ENCODE measurements around the gene MIA2. TPM values are rescaled to one million over a fixed set of nuclear protein-coding genes. Genes with fewer than 3 reads are reported as not detected.

MIA2 gene
- total RNA-seq, 1 donor from 2014 or later = 24.7 TPM

DNA sequence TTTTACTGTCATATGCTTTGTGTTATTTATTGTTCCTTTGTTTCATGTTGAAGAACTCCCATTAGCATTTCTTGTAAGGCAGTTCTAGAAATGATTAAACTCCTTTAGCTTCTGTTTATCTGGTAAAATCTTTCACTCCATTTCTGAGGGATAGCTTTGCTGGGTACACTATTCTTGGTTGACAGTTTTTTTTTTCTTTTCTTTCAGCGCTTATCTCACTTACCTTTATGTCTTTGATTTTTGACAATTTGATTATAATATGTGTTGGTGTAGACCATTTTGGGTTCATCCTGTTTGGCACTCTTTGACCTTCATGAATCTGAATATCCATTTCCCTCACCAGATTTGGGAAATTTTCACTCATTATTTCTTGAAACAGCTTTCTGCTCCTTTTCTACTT lies 182.4 kb downstream of the MIA2 start:
- no peak overlapping the region for H3K27ac ChIP-seq (replicated peaks)
- TF ChIP-seq, protein P1, sequence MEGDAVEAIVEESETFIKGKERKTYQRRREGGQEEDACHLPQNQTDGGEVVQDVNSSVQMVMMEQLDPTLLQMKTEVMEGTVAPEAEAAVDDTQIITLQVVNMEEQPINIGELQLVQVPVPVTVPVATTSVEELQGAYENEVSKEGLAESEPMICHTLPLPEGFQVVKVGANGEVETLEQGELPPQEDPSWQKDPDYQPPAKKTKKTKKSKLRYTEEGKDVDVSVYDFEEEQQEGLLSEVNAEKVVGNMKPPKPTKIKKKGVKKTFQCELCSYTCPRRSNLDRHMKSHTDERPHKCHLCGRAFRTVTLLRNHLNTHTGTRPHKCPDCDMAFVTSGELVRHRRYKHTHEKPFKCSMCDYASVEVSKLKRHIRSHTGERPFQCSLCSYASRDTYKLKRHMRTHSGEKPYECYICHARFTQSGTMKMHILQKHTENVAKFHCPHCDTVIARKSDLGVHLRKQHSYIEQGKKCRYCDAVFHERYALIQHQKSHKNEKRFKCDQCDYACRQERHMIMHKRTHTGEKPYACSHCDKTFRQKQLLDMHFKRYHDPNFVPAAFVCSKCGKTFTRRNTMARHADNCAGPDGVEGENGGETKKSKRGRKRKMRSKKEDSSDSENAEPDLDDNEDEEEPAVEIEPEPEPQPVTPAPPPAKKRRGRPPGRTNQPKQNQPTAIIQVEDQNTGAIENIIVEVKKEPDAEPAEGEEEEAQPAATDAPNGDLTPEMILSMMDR (IDR thresholded peaks at IDR 0.05; ENCODE audit: borderline replicate concordance) = no peak
- H3K4me1 ChIP-seq = peaks cover 5% of the 10 kb centered on the region
- no peaks in the 10 kb centered on the region for H3K27me3 ChIP-seq (ENCODE audit: low read depth)
- intact Hi-C loops (cut with micrococcal nuclease) = no loop called here
- no peak for DNase-seq
- H3K4me3 ChIP-seq = no peak overlapping the region
- H3K9me3 ChIP-seq (replicated peaks) = peaks cover 32% of the 10 kb centered on the region
- peaks cover 24% of the 10 kb centered on the region for H3K36me3 ChIP-seq

- TF ChIP-seq, protein P1 (IDR thresholded peaks at IDR 0.05; ENCODE audit: borderline replicate concordance) = peak; percentile 56
- intact Hi-C loops (cut with micrococcal nuclease) = no loop called here
- no peak overlapping the region for H3K4me3 ChIP-seq
- H3K36me3 ChIP-seq = peaks cover 24% of the 10 kb centered on the region
- no peak for DNase-seq
- H3K9me3 ChIP-seq (replicated peaks) = peaks cover 32% of the 10 kb centered on the region
- H3K4me1 ChIP-seq = peaks cover 8% of the 10 kb centered on the region
- H3K27ac ChIP-seq (replicated peaks) = no peak overlapping the region
- H3K27me3 ChIP-seq (ENCODE audit: low read depth) = no peaks in the 10 kb centered on the region
Measured at GRCh38 chr14:39417014-39417413, 183.3 kb downstream of the MIA2 start.

DNA sequence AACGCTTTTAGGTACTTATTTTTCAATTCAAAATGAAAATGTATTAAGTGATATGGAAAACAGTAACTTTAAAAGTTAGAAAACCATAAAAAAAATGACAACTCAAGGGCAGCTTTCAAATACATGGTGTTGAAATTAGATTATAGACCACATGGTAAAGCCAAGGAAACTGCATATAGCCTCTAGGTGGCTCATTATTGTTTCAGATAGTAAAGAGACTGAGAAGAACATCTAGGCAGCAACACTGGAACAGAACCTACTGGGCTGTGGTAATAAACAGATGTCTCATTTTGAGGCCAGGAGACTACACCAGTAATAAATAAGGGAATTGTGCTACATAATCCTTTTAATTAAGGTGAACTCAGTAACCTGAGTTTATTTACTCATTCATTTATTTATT lies 185.6 kb downstream of the MIA2 start:
- DNase-seq = no peak
- Histone ChIP-seq H3K27me3 (ENCODE audit: low read depth) (no peaks in the 10 kb centered on the region), H3K9me3 (replicated peaks) (peaks cover 21% of the 10 kb centered on the region), H3K27ac (replicated peaks) (no peak overlapping the region), H3K4me3 (no peak overlapping the region), H3K4me1 (peaks cover 31% of the 10 kb centered on the region), H3K36me3 (peaks cover 16% of the 10 kb centered on the region)
- TF ChIP-seq, protein P1 (IDR thresholded peaks at IDR 0.05; ENCODE audit: borderline replicate concordance) = no peak
- intact Hi-C loops (cut with micrococcal nuclease) = no loop called here

- TF ChIP-seq, protein P1 (IDR thresholded peaks at IDR 0.05; ENCODE audit: borderline replicate concordance) = no peak
- Histone ChIP-seq H3K36me3 (no peaks in the 10 kb centered on the region), H3K27ac (replicated peaks) (no peak overlapping the region), H3K9me3 (replicated peaks) (peaks cover under 1% of the 10 kb centered on the region), H3K4me1 (peaks cover 57% of the 10 kb centered on the region), H3K4me3 (no peak overlapping the region), H3K27me3 (ENCODE audit: low read depth) (no peaks in the 10 kb centered on the region)
- intact Hi-C loops (cut with micrococcal nuclease) = no loop called here
- DNase-seq = no peak
Measured at GRCh38 chr14:39422243-39422642, 188.5 kb downstream of the MIA2 start.

DNA sequence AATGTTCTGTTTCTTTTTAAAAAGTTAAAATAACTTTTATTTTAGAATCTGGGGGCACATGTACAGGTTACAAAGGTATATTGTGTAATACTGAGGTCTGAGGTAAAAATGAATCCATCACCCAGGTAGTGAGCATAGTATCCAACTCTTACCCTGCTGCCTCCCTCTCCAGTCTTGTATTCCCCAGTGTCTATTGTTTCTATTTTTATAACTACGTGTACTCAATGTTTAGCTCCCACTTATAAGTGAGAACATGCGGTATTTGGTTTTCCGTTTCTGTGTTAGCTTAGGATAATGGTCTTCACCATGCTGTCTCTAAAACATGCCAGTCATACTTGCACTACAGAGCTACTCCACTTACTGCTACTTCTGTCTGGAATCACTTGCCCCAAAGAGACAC lies 190.1 kb downstream of the MIA2 start:
- peaks cover 62% of the 10 kb centered on the region for H3K4me1 ChIP-seq
- no peak overlapping the region for H3K27ac ChIP-seq (replicated peaks)
- no peaks in the 10 kb centered on the region for H3K9me3 ChIP-seq (replicated peaks)
- no peaks in the 10 kb centered on the region for H3K27me3 ChIP-seq (ENCODE audit: low read depth)
- H3K4me3 ChIP-seq = no peak overlapping the region
- DNase-seq = no peak
- TF ChIP-seq, protein P1 (IDR thresholded peaks at IDR 0.05; ENCODE audit: borderline replicate concordance) = no peak
- H3K36me3 ChIP-seq = no peaks in the 10 kb centered on the region
- intact Hi-C loops (cut with micrococcal nuclease) = no loop called here

DNA sequence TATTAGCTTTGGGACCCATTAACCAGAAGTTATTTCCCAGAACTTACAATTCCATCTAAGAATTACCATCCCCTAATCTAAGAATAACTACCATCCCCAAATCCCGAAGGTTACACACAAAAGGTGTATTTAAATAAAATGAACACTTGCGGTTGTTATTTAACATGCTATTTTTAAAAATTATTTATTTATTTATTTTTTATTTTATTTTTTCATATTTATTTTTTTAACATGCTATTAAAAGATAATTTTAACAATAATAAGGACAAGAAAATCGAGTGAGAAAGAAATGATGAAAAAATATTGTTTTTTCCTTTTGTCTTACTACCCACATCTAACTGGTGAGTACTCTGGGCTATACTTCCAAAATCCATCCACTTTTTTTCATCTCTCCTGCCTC lies 192.2 kb downstream of the MIA2 start:
- H3K9me3 ChIP-seq (replicated peaks) = no peaks in the 10 kb centered on the region
- intact Hi-C loops (cut with micrococcal nuclease) = no loop called here
- DNase-seq = no peak
- no peak overlapping the region for H3K4me3 ChIP-seq
- peaks cover 83% of the 10 kb centered on the region for H3K4me1 ChIP-seq
- no peak overlapping the region for H3K27ac ChIP-seq (replicated peaks)
- TF ChIP-seq, protein P1 (IDR thresholded peaks at IDR 0.05; ENCODE audit: borderline replicate concordance) = no peak
- no peaks in the 10 kb centered on the region for H3K27me3 ChIP-seq (ENCODE audit: low read depth)
- no peaks in the 10 kb centered on the region for H3K36me3 ChIP-seq
